AG04450 (cell line): ENCODE results near the gene CACNA1C. TPM values are rescaled to one million over a fixed set of nuclear protein-coding genes. Genes with fewer than 3 reads are reported as not detected.

Experiments
- CTCF ChIA-PET: fragments of 300-600, 350-600 bp; formaldehyde crosslinking; extraction: SDS; loops from one replicate; lab custom pipeline; 2022; ENCODE audit warnings: antibody characterized with exemption, inconsistent platforms; lab: Charles Lee
- POLR2A ChIA-PET: fragments of 350-600 bp; formaldehyde crosslinking; extraction: SDS; loops from one replicate; lab custom pipeline; 2021; ENCODE audit warnings: antibody characterized with exemption, inconsistent platforms; lab: Yijun Ruan, JAX
- DNase-seq: peaks from one replicate; pipeline ENCODE4 v3.0.0-alpha.2; 2011; ENCODE audit warnings: low read depth, low spot score
- H3K27ac ChIP-seq: one replicate; pipeline ENCODE4 v1.5.1; 2012; ENCODE audit warnings: low read depth, low read length, control low read depth
- H3K27me3 ChIP-seq: one replicate; pipeline ENCODE4 v1.6.0; 2012; ENCODE audit warnings: low read length; ENCODE audit not compliant: control insufficient read depth, insufficient read depth
- H3K4me3 ChIP-seq: 2 replicates; pipeline ENCODE4 v1.5.1; 2011; ENCODE audit warnings: mild to moderate bottlenecking, low read depth, low read length, control low read depth
- H3K9me3 ChIP-seq: 2 replicates; pipeline ENCODE4 v1.5.1; 2012; ENCODE audit warnings: low read length; ENCODE audit not compliant: control insufficient read depth, insufficient read depth
- CTCF ChIP-seq: IDR thresholded peaks from 2 replicates; pipeline ENCODE4 v1.5.1; 2011; ENCODE audit warnings: low read depth, low read length, control low read depth, inconsistent platforms
- polyA plus RNA-seq: library from polyadenylated mRNA; depleted of rRNA; stranded (reverse); fragments of >200 nt; gene quantifications from 2 replicates; pipeline ENCODE4 v1.2.3, GENCODE V29; 2011

The CACNA1C gene
- polyA plus RNA-seq, 1 experiment: 5.9 TPM

- DNase-seq: no peak
- Histone ChIP-seq H3K4me3 (no peak overlapping the region), H3K27ac (no peak overlapping the region), H3K27me3 (peaks cover 2% of the 10 kb centered on the region), H3K9me3 (no peaks in the 10 kb centered on the region)
- CTCF ChIA-PET: interaction anchor here (0.5 kb wide), 1 partner anchor 482 kb away, joined by 3 read pairs; no protein-coding TSS in a partner anchor
- POLR2A ChIA-PET: no interaction called here
- no peak for TF ChIP-seq CTCF
Observed at GRCh38 chr12:2510045-2510444, 457.3 kb downstream of the CACNA1C start.

GRCh38 chr12:2513141-2514037 lies 460.6 kb downstream of the CACNA1C start:
- POLR2A ChIA-PET: no interaction called here
- TF ChIP-seq CTCF: no peak

GRCh38 chr12:2514038-2514340 lies 461.2 kb downstream of the CACNA1C start:
- no peak for TF ChIP-seq CTCF
- no peak for DNase-seq
- Histone ChIP-seq H3K27me3 (peaks cover 2% of the 10 kb centered on the region), H3K27ac (no peak overlapping the region), H3K4me3 (no peak overlapping the region), H3K9me3 (no peaks in the 10 kb centered on the region)
- POLR2A ChIA-PET: no interaction called here
- CTCF ChIA-PET: interaction anchor here (0.5 to 1.5 kb wide), 2 partner anchors 29 to 58 kb away, joined by 3 to 6 read pairs; no protein-coding TSS in a partner anchor

More at GRCh38 chr12:2513141-2514037, 460.6 kb downstream of the CACNA1C start:
- Histone ChIP-seq H3K27ac (no peak overlapping the region), H3K4me3 (no peak overlapping the region), H3K9me3 (no peaks in the 10 kb centered on the region), H3K27me3 (peaks cover 2% of the 10 kb centered on the region)
- CTCF ChIA-PET: interaction anchor here (1.5 kb wide), 1 partner anchor 30 kb away, joined by 3 read pairs; no protein-coding TSS in a partner anchor
- no peak for DNase-seq

GRCh38 chr12:2520722-2521246 lies 468.0 kb downstream of the CACNA1C start:
- CTCF ChIA-PET: no interaction called here
- no peak overlapping the region for H3K4me3 ChIP-seq
- TF ChIP-seq CTCF: no peak
- H3K27ac ChIP-seq: no peak overlapping the region
- no peaks in the 10 kb centered on the region for H3K27me3 ChIP-seq
- no peak for DNase-seq
- POLR2A ChIA-PET: no interaction called here
- H3K9me3 ChIP-seq: peaks cover 6% of the 10 kb centered on the region; the same call in 1 of the 2 replicates

GRCh38 chr12:2523317-2523716 lies 470.5 kb downstream of the CACNA1C start:
- no peak for DNase-seq
- POLR2A ChIA-PET: no interaction called here
- CTCF ChIA-PET: no interaction called here
- Histone ChIP-seq H3K27me3 (no peaks in the 10 kb centered on the region), H3K9me3 (peaks cover 6% of the 10 kb centered on the region; the same call in 1 of the 2 replicates), H3K4me3 (no peak overlapping the region), H3K27ac (no peak overlapping the region)
- no peak for TF ChIP-seq CTCF
